Endothelial cell of umbilical vein (primary cell): ENCODE results near the gene PRKAG2. TPM values are rescaled to one million over a fixed set of nuclear protein-coding genes. Genes with fewer than 3 reads are reported as not detected.

Experiments used
- BruUV-seq: library from RNA; stranded (reverse); fragments of 400-500 nt; replicated peaks from 2 replicates; lab custom pipeline; 2021; lab: Mats Ljungman, UMichigan
- CTCF ChIA-PET: fragments of 300-600, 350-600 bp; sonication (Branson Sonifier 250); formaldehyde crosslinking; loops from one replicate; lab custom pipeline; 2021; ENCODE audit warnings: antibody characterized with exemption, inconsistent platforms; lab: Charles Lee
- POLR2A ChIA-PET: fragments of 300-600, 350-600 bp; sonication (Branson Sonifier 250); formaldehyde crosslinking; loops from one replicate; lab custom pipeline; 2021; ENCODE audit warnings: antibody characterized with exemption, inconsistent platforms; lab: Charles Lee
- DNase-seq: peaks from one replicate; pipeline ENCODE4 v3.0.0-alpha.2; 2011; ENCODE audit warnings: low read depth, low spot score
- FAIRE-seq: peaks from 2 replicates; lab custom pipeline; 2011; peaks lifted over from hg19 to GRCh38; lab: Jason Lieb, UNC
- H2AFZ ChIP-seq: 2 replicates; pipeline ENCODE4 v1.6.0; 2012; ENCODE audit warnings: low read depth, low read length, control low read depth, inconsistent platforms
- H3K27ac ChIP-seq: 2 replicates; pipeline ENCODE4 v1.5.1; 2011; ENCODE audit warnings: low read depth, mild to moderate bottlenecking, control low read depth, low read length, moderate library complexity; ENCODE audit not compliant: insufficient read depth
- H3K27me3 ChIP-seq, 2 experiments: 2 replicates each; pipeline versions ENCODE4 v1.6.0 to v1.6.1; 2011; ENCODE audit warnings: low read length in 2 of 2, mixed read lengths in 1 of 2; ENCODE audit not compliant: control insufficient read depth in 2 of 2, insufficient read depth in 2 of 2
- H3K36me3 ChIP-seq, 2 experiments: 2 replicates in 1 of 2; 3 replicates in 1 of 2; pipeline ENCODE4 v1.5.1; 2011; ENCODE audit warnings: low read length in 2 of 2, mild to moderate bottlenecking in 1 of 2, moderate library complexity in 1 of 2; ENCODE audit not compliant: control insufficient read depth in 2 of 2, insufficient read depth in 2 of 2; ENCODE audit errors: extremely low read depth in 1 of 2
- H3K4me1 ChIP-seq: 3 replicates; pipeline ENCODE4 v1.5.1; 2011; ENCODE audit warnings: mild to moderate bottlenecking, low read length; ENCODE audit not compliant: control insufficient read depth, insufficient read depth; ENCODE audit errors: extremely low read depth
- H3K4me2 ChIP-seq: 2 replicates; pipeline ENCODE4 v1.6.1; 2011; ENCODE audit warnings: low read length, control low read depth, mixed read lengths; ENCODE audit not compliant: insufficient read depth
- H3K4me3 ChIP-seq, 3 experiments: fragments of 200-600 bp in 1 of 3; sonication (generic), shearing (Covaris generic) in 1 of 3; replicated peaks in 1 of 3; 2 replicates each; pipeline ENCODE4 v1.5.1; 2011 to 2016; ENCODE audit warnings: control low read depth in 3 of 3, low read length in 3 of 3, mild to moderate bottlenecking in 2 of 3, inconsistent platforms in 1 of 3, low read depth in 1 of 3, moderate library complexity in 1 of 3; ENCODE audit not compliant: insufficient read depth in 1 of 3
- H3K79me2 ChIP-seq: 2 replicates; pipeline ENCODE4 v1.6.0; 2012; ENCODE audit warnings: low read length, inconsistent platforms; ENCODE audit not compliant: control insufficient read depth, insufficient read depth
- H3K9ac ChIP-seq: replicated peaks from 2 replicates; pipeline ENCODE3; 2011; ENCODE audit warnings: low read length, control low read depth; ENCODE audit not compliant: insufficient read depth; ENCODE audit errors: extremely low read depth
- H3K9me1 ChIP-seq: replicated peaks from 3 replicates; pipeline ENCODE4 v1.6.0; 2011; ENCODE audit warnings: mild to moderate bottlenecking, low read length; ENCODE audit not compliant: control insufficient read depth, insufficient read depth; ENCODE audit errors: extremely low read depth
- H3K9me3 ChIP-seq: replicated peaks from 2 replicates; pipeline ENCODE4 v1.5.1; 2012; ENCODE audit warnings: low read length, inconsistent platforms; ENCODE audit not compliant: control insufficient read depth, insufficient read depth
- H4K20me1 ChIP-seq: replicated peaks from 2 replicates; pipeline ENCODE3; 2011; ENCODE audit warnings: mild to moderate bottlenecking, low read length; ENCODE audit not compliant: control insufficient read depth, insufficient read depth; ENCODE audit errors: extremely low read depth
- FOS ChIP-seq: IDR thresholded peaks from 2 replicates; pipeline ENCODE4 v1.6.1; 2011; ENCODE audit warnings: mild to moderate bottlenecking, low read length, moderate library complexity, borderline replicate concordance; ENCODE audit not compliant: insufficient read depth
- GATA2 ChIP-seq: IDR thresholded peaks from 2 replicates; pipeline ENCODE4 v1.7.0; 2011; ENCODE audit warnings: low read depth, mild to moderate bottlenecking, moderate library complexity, mixed read lengths, low read length; ENCODE audit not compliant: insufficient read length, insufficient read depth
- JUN ChIP-seq: IDR thresholded peaks from 2 replicates; pipeline ENCODE4 v1.6.1; 2011; ENCODE audit warnings: borderline replicate concordance, low read depth; ENCODE audit not compliant: insufficient read length, insufficient read depth
- dilution Hi-C: fragments of 300-500 bp; cut with MboI; formaldehyde crosslinking; loops from one replicate; pipeline ENCODE4 v1.15.0; 2019; ENCODE audit warnings: low sequenced_read_pairs; ENCODE audit not compliant: extremely low pct_ligation_motif_present
- intact Hi-C: fragments of 100-400 bp; cut with micrococcal nuclease; formaldehyde crosslinking; loops from one replicate; pipeline ENCODE4 v1.10.0; 2022
- polyA plus RNA-seq, 4 experiments: library from polyadenylated mRNA; depleted of rRNA in 3 of 4; stranded (reverse) in 3 of 4; unstranded in 1 of 4; fragments of >200 nt; gene quantifications; 2 replicates each; pipeline versions ENCODE4 v1.2.1 to v1.2.3, GENCODE V29; 2011 to 2012; ENCODE audit warnings: missing spikeins in 1 of 4
- total RNA-seq: library from RNA; stranded (reverse); gene quantifications from 2 replicates; pipeline ENCODE4 v1.2.3, GENCODE V29; 2021

Gene PRKAG2
- total and polyA plus RNA-seq, 2 donors (not counting 3 experiments of a cell fraction or from before 2014, with no cell fraction given) = 19.3 to 51.5 TPM

- ChIA-PET CTCF (interaction anchor here (1.1 to 7.6 kb wide), 2 partner anchors 11 to 14 kb away, joined by 3 to 51 read pairs; no protein-coding TSS in a partner anchor), POLR2A (no interaction called here)
- no peaks in the 10 kb centered on the region for H3K4me1 ChIP-seq
- DNase-seq = no peak
- no peak overlapping the region for H3K4me2 ChIP-seq
- peaks cover 3 to 10% of the 10 kb centered on the region in 2 experiments for H3K27me3 ChIP-seq
- no TSS peak for BruUV-seq
- H3K9ac ChIP-seq = no peak overlapping the region
- no peaks in the 10 kb centered on the region for H3K79me2 ChIP-seq
- no peak overlapping the region for H3K27ac ChIP-seq
- FAIRE-seq = no peak
- H2AFZ ChIP-seq = no peak overlapping the region
- H3K9me1 ChIP-seq = no peaks in the 10 kb centered on the region
- no peak overlapping the region for H3K4me3 ChIP-seq
- intact Hi-C loops (no loop called here), dilution Hi-C loops (no loop called here)
- H4K20me1 ChIP-seq = no peaks in the 10 kb centered on the region
- no peaks in the 10 kb centered on the region for H3K9me3 ChIP-seq
- TF ChIP-seq GATA2 = no peak
- no peaks in the 10 kb centered on the region for H3K36me3 ChIP-seq
Measured at GRCh38 chr7:151792636-151793035, 84.3 kb downstream of the PRKAG2 start.

GRCh38 chr7:151792086-151792485, 84.8 kb downstream of the PRKAG2 start:
- H3K9ac ChIP-seq = no peak overlapping the region
- dilution Hi-C loops = no loop called here
- DNase-seq = peak; percentile 11

More at GRCh38 chr7:151792086-151792485, 84.8 kb downstream of the PRKAG2 start:
- no peaks in the 10 kb centered on the region for H3K36me3 ChIP-seq
- ChIA-PET CTCF (interaction anchor here (1.1 to 7.6 kb wide), 2 partner anchors 10 to 14 kb away, joined by 3 to 51 read pairs; no protein-coding TSS in a partner anchor), POLR2A (no interaction called here)
- no peak overlapping the region for H2AFZ ChIP-seq
- no peaks in the 10 kb centered on the region for H3K79me2 ChIP-seq
- H3K4me2 ChIP-seq = no peak overlapping the region
- H4K20me1 ChIP-seq = no peaks in the 10 kb centered on the region
- H3K9me1 ChIP-seq = no peaks in the 10 kb centered on the region
- H3K4me3 ChIP-seq = no peak overlapping the region
- no peaks in the 10 kb centered on the region for H3K4me1 ChIP-seq
- no peak overlapping the region for H3K27ac ChIP-seq
- peak; percentile 24 for FAIRE-seq
- no peaks in the 10 kb centered on the region for H3K9me3 ChIP-seq
- intact Hi-C loops = no loop called here
- H3K27me3 ChIP-seq = peaks cover 6 to 11% of the 10 kb centered on the region in 2 experiments
- no TSS peak for BruUV-seq
- TF ChIP-seq FOS (peak; percentile 19), JUN (no peak)
